ENCODE results near the gene RGMB.

The RGMB gene

DNA sequence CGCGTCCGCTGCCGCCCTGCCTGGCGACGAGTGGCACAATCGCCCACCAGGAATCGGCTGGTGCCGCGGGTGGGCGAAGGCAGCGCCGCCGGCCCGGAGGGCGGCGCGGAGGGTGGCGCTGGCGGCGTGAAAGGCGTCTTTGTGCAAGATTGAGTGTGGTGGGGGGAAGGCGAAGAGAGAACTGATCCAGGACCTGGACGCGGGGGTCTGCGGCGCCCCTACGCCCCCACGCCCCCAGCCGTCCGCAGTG is 4.6 kb upstream of the RGMB start:
- DNase-seq: no peak

DNA sequence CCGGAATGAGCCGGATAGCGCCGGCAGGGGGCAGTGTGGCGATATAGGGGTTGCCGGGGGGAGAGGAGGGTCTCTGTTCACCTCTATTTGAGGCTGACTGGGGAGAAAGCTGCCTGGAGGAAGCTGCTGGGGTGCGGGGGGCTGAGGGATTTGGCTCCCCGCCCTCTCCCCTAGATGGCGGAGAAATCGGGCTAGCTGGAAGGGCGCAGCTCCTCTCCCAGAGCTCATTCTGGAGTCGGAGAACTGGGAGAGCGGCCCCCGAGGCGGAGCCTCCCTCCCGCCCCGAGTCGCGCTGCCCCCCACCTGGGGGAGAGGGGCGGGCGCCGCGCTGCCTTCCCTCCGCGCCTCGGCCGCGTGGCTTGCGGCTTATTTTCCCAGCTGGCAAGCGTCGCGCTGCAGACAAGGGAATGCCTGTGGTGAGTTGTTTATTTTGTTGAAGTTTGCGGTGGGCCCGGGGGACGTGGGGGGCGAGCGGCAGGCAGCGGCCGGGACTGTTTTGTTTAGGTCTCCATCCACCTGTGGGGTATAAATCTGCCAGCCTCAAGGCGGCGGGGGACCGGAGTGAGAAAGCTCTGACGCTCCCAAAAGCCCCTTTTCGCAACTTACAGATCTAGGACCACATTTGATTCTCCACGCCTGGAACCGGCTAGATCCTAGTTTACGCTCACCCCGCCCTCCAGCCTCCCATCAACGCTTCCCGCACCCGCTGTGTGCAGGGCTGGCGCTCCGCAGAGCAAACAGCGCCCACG is 4.1 kb upstream of the RGMB start:
- no peak for DNase-seq

DNA sequence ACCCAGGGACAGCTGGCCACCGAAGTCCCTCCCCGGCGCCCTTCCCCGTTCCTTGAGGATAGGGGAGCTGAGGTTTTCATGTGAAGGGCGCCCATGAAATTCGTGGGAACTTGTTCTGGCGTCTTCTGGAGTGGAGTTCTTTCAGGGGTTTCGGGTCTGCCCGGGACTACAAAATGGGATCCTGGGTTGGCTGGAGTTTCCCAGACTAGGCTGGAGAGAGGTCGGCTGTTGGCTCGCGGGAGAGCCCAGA is 3.6 kb upstream of the RGMB start:
- no peak for DNase-seq

DNA sequence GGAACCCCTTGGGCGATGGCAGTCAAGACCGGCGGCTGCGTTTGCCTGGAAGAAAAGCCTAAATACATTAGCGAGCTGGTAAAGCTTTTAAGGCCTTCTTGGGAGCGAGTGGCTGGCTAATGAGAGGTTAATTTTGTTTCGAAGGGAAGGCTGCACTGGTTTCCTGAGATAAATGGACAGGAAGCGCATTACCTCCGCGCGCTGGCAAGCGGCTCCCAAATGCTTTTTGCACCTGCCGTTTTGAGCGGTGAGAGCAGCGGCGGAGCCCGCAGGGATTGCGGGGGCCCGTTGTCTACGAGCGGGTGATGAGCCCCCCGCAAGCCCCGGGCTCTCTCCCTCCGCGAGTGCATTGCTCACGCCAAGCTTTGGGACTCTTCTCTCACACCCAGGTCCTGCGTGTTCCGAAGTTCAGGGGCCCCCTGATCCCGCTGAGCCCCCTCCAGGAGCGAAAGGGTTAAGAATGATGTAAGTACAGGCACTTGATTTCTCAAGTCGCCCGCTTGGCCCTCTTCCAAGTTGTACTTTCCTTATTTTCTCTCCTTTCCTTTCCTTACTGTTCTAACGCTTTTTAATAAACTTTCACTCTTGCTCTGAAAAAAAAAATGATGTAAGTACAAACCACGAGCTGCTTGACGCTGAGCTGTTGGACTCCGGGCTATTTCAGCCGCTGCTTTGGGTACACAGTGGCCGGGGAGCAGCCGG is 3.1 kb upstream of the RGMB start:
- no peak for DNase-seq

DNA sequence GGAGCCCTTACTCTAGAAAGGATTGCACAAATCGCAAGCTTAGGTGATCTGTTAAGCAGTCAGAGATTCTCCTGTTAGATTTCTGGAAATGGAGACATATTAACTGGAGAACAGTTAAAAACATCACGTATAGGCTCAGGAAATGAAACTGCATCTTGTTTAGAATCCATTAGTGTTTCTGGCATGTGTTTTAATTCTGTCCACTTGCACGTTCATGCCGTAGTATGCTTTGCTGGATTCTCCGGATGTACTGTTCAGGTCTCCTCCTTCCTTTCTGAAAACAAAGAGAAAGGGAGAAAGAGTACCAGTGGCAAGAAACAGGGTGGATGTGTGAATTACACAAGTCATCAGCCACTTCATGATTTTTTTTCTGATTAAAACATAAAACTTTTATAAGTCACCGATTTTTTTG is 2.5 kb upstream of the RGMB start:
- no peak for DNase-seq

DNA sequence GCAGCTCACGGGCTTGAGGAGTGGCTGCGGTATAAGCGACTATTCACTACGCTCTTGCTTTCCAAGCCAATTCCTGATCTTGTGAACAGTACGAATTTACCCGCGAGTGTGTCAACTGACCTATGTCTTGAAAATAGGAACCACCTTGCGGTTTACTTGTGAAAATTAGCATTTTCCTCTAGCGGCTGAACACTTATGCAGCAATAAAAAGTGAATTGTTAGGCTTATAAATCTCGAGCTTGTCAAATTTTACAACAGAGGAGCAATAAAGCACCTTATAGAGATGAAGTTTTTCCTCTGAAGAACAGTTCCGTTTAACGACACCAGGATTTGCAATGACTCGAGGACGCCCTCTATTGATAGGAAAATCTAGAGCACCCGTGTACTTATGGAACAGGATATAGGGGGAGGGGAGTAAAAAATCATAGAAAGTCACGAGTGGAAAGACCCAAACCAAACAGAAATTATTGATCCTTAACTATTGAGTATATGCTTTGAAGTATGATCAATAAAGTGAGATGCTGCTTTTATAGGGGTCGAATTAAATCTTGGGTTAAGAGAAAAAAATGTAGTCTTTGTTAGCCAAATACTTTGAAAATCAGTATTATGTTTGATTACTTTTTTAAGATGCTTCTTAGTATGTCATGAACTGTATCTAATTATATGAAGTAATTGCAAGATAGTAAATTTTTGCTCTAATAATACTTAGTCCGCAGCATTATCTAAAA is 1.9 kb upstream of the RGMB start:
- peak; percentile 49 for DNase-seq

DNA sequence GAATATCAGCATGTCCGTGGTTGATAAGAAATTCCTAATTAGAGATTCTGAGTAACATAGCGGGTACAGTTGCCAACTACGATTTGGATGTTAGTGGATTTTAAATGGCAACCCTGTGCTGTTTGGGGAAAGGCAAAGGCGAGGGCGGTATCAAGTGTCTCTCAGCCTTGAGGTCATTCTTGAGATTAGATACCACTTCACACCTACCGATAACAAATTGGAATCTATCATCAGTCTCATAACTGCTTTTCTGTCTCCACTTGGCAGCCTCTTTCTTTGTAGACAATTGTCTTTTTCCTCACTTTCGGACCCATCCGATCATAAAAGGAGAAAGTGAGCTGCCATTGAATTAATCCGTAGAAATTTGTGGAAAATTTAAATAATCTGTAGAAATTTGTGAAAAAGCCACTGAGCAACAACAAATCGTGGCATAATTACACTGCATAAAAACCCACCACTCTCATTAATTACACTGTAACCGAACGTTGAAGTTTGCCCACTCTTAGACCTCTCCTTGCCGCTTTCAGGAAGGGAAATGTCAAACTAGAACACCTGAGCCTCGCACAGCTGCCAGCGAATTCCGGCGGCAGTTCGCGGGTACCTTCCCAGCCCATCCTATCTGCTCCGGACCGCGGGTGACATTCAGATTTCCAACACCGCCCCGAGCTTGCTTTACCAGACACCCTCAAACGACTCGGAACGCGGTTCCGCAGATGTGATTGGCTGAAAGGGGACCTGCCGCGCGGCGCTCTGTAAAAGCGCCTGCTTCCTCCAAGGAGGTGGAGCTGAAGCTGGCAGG is 849 bp upstream of the RGMB start:
- peak; percentile 62 for DNase-seq

DNA sequence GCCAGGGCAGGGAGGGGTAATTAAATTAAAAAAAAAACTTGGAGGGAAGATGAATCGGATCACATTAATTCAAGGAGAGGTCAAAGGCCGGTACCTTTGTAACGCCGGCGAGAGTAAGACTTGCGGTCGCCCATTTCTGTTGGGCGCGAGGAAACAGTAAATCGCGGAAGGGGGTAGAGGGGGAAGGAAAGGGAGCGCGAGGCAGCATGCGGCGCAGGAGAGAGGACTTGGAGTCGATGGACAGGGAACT is 324 bp upstream of the RGMB start:
- no peak for DNase-seq

DNA sequence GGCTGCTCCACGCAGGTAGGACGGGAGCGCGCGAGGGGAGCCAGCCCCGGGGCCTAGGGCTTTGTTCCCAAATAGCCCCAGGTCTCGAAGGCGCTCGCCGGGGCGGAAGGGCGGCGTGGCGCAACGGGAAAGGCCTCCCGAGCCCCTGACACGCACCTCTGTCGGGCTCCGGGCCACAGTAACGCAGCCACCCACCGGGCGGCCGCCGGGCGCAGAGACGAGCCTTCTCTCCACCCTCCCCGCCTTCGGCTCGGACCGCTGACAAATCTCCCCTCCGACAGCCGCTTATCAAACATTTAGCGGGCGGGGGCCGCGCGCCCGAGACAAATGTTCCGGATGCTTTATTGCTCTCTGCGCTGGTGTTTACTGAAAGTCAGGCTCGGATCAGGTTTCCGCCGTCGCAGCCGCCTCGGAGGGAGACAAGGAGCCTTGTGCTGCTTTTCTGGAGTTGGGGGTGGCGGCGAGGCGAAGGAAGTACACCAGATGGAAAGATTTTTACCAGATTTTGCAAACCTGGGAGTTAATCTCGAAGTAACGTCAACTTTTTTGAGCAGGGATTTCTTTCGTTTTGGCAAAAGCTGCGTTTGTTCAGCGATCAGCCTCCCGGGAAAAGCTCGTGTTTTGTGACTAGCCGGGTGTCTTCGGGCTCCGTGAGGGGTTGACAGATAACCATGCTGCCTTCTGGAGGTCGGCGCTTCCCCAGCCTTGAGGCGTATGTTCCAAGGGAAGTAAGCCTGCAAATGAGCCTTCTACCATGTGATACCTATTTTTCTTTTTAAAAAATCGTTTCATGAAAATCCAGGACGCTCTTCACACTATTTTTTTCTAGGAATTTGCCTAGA is 950 bp downstream of the RGMB start:
- DNase-seq: peak; percentile 12

DNA sequence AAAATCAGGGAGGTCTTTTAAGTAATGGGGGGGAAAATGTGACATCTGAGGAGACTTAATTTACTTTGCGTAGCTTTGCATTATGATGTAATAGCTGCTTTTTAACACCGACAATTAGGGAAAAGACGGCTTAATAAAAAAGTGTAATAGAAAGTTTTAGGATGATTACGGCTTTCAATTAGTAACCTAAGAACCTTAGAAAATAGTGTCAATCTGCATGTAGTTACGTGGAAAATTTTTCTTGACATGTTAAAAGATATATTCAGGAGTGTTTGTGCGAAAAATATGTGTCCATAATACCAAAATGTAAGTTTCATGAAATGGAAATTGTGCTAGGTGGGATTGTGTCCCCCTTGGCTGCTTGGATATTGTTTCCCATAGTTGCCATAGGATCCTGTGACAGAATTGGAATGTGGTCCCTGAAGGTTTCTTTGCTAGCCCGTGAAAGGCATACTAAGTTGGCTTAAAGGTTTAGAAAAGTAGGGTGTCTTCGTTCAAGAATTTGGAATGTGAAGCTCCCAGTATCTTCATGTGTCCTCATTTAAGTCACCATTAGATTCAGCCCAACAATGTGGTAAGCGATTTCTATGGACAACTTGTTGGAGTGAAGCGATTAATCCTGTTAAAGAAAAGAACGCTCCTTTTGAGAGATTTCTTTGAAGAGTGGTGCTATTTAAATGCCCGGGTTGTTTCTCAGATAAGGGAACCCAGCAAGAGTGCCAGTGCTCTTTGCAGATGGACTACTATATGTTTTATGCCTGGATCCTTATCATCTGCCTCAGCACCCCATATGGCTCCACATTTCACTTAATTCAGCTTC is 2.0 kb downstream of the RGMB start:
- no peak for DNase-seq

DNA sequence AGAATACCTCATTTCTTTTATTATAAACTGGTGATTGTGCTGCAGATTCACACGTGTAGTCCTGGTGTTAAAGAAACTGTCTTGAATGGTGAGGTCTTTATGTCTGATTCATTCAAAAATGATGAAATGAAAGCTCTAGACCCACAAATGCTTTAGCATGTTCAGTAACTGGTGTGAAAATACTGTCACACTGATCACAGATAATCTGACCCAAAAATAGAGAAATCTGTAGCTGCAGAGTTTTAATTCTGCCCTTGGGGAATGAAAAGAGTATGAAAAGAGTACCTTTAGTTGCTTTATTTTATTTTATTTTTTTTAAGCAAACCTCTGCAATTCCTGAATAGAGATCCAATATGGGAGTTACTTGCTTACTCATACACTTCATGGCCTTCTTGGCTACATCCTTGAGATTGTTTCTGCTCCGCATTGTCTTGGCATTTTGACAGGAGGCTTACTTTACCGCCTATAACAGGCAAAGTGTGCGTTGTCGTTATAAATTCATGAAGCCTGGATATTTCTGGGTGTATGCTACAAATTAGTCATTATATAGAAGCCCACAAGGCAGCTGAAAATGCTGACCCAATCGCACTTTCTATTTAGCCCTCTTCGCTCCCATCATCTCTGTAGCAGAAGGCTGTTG is 2.7 kb downstream of the RGMB start:
- DNase-seq: no peak

DNA sequence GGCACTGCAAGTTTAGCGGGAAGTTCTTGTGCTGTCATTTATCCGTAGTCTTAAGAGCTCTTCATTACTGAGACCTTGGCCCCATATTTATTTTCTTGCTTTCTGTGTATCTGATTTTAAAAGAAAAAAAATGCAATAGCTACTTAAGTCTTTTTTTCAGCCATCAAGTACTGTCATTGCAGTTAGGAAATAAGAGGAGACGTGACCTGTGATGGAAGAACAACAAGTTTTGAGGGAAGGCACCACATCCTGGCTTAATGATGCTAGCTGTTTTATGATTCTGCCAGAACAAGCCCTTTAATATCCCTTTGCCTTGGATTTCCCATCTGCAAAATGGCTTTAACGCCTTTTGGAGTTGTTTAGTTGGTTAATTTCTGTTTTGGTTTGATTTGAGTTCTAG is 3.8 kb downstream of the RGMB start:
- no peak for DNase-seq

DNA sequence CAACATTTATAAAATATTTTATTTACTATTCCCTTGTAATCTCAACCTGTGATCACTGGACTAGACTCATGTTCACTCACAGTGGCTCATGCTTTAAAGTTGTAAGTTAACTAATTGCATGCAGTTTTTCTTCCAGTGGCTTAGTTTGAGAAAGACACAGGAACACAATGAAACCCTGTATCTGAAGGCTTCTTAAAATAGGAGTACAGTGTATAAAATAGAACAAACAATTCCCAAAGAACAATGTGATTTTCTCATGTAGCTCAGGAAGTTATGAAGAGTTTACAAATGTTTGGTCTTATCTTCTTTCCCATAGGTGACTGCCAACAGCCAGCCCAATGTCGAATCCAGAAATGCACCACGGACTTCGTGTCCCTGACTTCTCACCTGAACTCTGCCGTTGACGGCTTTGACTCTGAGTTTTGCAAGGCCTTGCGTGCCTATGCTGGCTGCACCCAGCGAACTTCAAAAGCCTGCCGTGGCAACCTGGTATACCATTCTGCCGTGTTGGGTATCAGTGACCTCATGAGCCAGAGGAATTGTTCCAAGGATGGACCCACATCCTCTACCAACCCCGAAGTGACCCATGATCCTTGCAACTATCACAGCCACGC is 5.9 kb downstream of the RGMB start:
- no peak for DNase-seq

DNA sequence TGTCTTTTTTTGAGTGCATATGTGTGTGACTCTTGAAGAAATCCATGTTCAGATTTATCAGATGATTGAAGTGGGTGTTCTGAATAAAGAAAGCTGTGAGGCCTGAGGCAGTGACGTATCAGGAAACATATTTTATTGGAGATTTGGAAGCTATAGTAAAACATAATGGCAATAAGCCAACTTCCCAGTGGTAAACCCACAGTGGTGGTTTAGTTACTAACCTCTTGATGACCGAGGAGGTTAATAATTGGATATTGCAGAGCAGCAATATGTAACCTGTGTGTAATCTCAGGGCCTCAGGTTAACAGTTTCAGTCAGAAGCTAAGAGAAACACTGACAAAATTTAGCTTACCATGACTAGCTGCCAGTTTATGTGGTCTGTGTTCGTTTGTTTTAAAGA is 6.9 kb downstream of the RGMB start:
- DNase-seq: no peak

DNA sequence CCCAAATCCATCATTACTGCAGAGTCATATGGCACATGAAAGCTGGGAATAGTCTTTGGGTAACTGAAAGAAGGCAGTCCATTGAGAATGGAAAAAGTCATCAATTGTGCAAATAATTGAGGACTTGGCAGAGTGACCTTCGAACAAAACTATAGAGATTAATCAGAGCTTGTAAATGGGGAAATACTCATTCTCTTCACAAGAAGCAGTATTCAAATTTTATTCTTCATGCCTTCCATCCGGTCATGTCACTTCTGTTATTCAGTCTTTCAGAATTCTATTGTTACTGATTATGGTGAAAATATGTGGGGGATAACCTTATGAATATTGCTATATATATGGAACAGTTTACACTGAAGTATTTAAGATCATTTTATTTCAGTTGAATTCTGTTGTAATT is 8.1 kb downstream of the RGMB start:
- DNase-seq: no peak

DNA sequence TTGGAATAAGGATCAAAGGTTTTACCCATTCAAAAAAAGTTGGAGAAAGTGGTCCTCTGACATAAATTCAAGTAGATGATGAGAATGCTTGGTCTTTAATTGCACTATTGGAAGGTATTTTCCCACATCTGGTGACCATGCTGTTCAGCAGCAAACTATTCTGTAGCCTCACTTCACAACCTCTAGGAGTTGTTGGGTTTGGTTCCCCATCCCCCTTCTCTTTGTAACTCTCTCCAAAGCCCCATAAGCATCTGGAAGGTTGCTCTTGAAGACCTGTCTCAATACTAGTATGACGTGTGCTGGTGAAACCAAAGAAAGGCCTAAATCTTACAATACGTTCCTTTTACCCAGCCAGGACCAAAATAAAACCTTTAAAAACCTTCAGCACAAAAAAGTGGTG is 8.5 kb downstream of the RGMB start:
- no peak for DNase-seq

DNA sequence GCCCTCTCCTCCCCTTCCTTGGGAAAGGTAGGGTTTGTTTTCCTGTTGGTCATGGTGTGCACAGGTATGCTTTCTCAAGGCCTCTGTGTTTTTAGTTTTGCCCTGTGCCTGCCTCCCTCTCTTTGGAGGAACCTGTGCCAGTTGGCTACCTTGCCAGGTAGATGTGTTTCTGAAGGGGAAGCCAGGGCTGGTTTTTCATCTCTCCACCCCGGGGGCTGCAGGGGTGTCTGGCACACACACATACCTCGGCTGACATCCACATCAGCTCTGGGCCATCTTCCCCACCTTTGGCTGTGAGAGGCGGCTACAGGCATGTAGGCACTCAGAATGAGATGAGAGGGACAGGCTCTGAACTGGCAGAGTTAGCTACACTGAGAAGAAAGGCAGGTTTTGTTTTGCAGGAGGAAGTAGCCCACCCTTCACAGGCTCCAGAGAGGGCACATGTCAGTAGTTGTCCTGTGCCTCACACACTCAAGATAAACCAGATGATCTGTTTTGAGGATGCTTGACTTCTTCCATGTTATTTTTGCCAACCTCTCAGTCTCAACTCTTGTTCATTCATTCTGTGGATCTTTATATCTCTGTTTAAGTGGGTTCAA is 9.7 kb downstream of the RGMB start:
- DNase-seq: no peak

DNA sequence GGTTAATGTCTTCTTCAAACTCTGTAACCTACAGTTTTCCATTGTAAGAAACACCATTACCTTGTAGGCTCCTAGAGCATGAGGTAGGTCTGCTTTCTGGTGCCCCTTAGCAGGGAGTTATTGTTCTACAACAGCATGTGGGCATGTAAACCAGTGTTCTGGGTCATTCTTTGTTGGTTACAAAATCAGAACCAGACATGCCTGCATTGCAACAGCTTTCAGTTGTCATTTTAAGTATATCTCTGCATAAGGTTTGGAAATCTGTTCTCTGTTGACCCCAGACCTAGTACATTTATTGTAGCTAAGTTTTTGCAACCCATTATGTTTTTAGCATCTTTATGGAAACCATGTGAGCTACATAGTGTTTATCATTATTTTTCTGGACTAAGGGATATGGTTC is 10.9 kb downstream of the RGMB start:
- DNase-seq: no peak

DNA sequence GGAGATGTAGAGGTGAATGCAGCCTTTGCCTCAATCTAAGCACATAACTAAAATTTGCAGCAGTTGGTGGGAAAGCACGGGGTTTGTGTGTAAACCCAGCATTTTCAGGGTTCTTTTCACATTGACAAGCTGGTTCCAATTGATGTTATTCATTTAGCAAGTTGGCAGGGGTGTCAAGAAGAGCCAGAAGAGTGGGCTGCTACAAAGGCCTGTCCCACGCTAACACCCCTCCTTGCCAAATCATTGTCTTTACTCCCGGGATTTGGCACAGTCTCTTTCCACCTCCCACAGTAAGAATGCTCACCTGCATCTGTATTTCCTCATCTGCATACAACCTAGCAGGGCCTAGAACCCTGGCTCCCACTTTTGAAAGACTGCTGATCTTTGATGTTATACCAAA is 11.8 kb downstream of the RGMB start:
- DNase-seq: no peak

DNA sequence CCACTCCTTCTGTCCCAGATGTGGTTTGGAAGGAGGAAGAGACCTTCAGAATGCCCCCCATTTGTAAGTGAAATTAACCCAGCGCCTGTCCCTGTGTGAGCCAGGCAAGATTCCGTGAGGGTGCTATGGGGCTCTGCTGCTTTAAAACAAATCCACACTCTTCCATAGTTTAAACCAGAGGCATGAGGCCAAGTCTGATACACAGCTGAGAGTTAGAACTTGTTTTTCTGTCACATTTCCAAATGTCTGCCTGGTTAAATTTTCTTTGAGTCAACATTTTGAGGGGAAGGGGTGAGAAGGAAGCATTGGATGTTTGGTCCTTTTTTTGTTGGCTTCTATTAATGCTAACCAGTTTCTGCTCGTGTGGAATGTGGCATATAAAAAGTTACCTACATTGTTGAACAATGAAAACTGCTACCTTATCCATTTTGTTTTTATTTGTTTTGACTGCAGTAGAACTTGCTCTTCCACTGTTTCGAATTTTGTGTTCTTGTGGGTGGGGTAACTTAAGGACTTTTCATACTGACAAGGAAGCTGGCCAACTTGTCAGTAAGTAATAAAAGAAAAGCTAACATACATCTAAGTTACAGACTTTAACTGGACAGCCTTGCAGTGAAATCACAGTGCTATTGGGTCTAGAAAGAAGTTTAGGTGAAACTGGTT is 12.9 kb downstream of the RGMB start:
- DNase-seq: no peak

Measured in DMS153 (cell line).